B cell (primary cell): ENCODE data around the gene SETDB2. TPM values are rescaled to one million over a fixed set of nuclear protein-coding genes. Genes with fewer than 3 reads are reported as not detected.

Experiments
- ATAC-seq: fragments of 200-7000 bp; cut with Tn5 transposase; one replicate; pipeline ENCODE4 v1.10.0; 2021; ENCODE audit warnings: low read depth, mild to moderate bottlenecking, moderate number of reproducible peaks, moderate library complexity
- CTCF ChIA-PET: fragments of 350-600 bp; sonication (Branson Sonifier 250); formaldehyde crosslinking; loops from one replicate; lab custom pipeline; 2021; ENCODE audit warnings: antibody characterized with exemption, inconsistent platforms; lab: Charles Lee
- POLR2A ChIA-PET: fragments of 350-600 bp; sonication (Branson Sonifier 250); formaldehyde crosslinking; loops from one replicate; lab custom pipeline; 2021; ENCODE audit warnings: antibody characterized with exemption; lab: Charles Lee
- DNase-seq: peaks from one replicate; pipeline ENCODE4 v3.0.0; 2013
- H2AFZ ChIP-seq: 2 replicates; pipeline ENCODE4 v1.6.1; 2012; ENCODE audit warnings: mild to moderate bottlenecking, low read depth, low read length; ENCODE audit not compliant: insufficient read depth, poor library complexity, severe bottlenecking
- H3K27ac ChIP-seq, 2 donors: 1 replicate in 1 of 2; 2 replicates in 1 of 2; pipeline ENCODE4 v1.5.1; 2012 to 2013; ENCODE audit warnings: low read length in 2 of 2, mild to moderate bottlenecking in 2 of 2, moderate library complexity in 1 of 2
- H3K27me3 ChIP-seq, 4 experiments: fragments of 200-600 bp in 1 of 4; sonication (generic) in 1 of 4; replicated peaks in 1 of 4; 1 replicate in 2 of 4; 2 replicates in 2 of 4; pipeline versions ENCODE4 v1.6.1 to v1.7.0; 2013 to 2016; ENCODE audit warnings: low read length in 3 of 4, mild to moderate bottlenecking in 2 of 4, mixed read lengths in 1 of 4, moderate library complexity in 1 of 4; ENCODE audit not compliant: insufficient read depth in 4 of 4, control insufficient read depth in 3 of 4; ENCODE audit errors: control extremely low read depth in 1 of 4
- H3K36me3 ChIP-seq, 2 experiments: replicated peaks in 1 of 2; 1 replicate in 1 of 2; 2 replicates in 1 of 2; pipeline versions ENCODE4 v1.6.1 to v1.7.1; 2013; ENCODE audit warnings: low read length in 1 of 2; ENCODE audit not compliant: insufficient read depth in 2 of 2, control insufficient read depth in 1 of 2; ENCODE audit errors: control extremely low read depth in 1 of 2, extremely low read depth in 1 of 2
- H3K4me1 ChIP-seq, 2 donors: fragments of 200-600 bp in 1 of 2; sonication (generic) in 1 of 2; 1 replicate in 1 of 2; 2 replicates in 1 of 2; pipeline versions ENCODE4 v1.5.1 to v1.6.1; 2013 to 2017; ENCODE audit warnings: low read length in 2 of 2; ENCODE audit not compliant: control insufficient read depth in 2 of 2, insufficient read depth in 2 of 2
- H3K4me2 ChIP-seq: replicated peaks from 2 replicates; pipeline ENCODE3; 2012; ENCODE audit warnings: mild to moderate bottlenecking, low read depth, low read length; ENCODE audit not compliant: poor library complexity, severe bottlenecking
- H3K4me3 ChIP-seq, 5 experiments: fragments of 200-600 bp in 1 of 5; sonication (generic) in 1 of 5; 1 replicate in 3 of 5; 2 replicates in 2 of 5; pipeline versions ENCODE4 v1.5.1 to v1.7.0; 2011 to 2016; ENCODE audit warnings: low read length in 4 of 5, mild to moderate bottlenecking in 4 of 5, low read depth in 2 of 5, control low read depth in 1 of 5, moderate library complexity in 1 of 5; ENCODE audit not compliant: insufficient read depth in 1 of 5; ENCODE audit errors: control extremely low read depth in 1 of 5, extremely low read depth in 1 of 5
- H3K79me2 ChIP-seq: fragments of 200-600 bp; sonication (generic); one replicate; pipeline ENCODE4 v1.6.0; 2016; ENCODE audit warnings: low read length; ENCODE audit not compliant: control insufficient read depth, insufficient read depth
- H3K9ac ChIP-seq: fragments of 200-600 bp; sonication (generic); 2 replicates; pipeline ENCODE4 v1.6.1; 2017; ENCODE audit warnings: mild to moderate bottlenecking, low read length, moderate library complexity
- H3K9me3 ChIP-seq, 3 donors: one replicate each; pipeline versions ENCODE4 v1.6.1 to v1.7.1; 2013; ENCODE audit warnings: low read length in 2 of 3; ENCODE audit not compliant: control insufficient read depth in 2 of 3, insufficient read depth in 1 of 3; ENCODE audit errors: control extremely low read depth in 1 of 3
- H4K20me1 ChIP-seq: 2 replicates; pipeline ENCODE4 v1.6.0; 2012; ENCODE audit warnings: mild to moderate bottlenecking, low read length; ENCODE audit not compliant: insufficient read depth, control insufficient read depth, poor library complexity, severe bottlenecking
- H3K27ac Mint-ChIP-seq: one replicate; pipeline ENCODE4 v1.8.0; 2021; ENCODE audit warnings: mixed read lengths
- H3K27me3 Mint-ChIP-seq: one replicate; pipeline ENCODE4 v1.8.0; 2021; ENCODE audit warnings: mixed read lengths
- H3K4me1 Mint-ChIP-seq: one replicate; pipeline ENCODE4 v1.8.0; 2021; ENCODE audit warnings: mixed read lengths
- H3K4me3 Mint-ChIP-seq: one replicate; pipeline ENCODE4 v1.8.0; 2021; ENCODE audit warnings: mixed read lengths
- H3K9me3 Mint-ChIP-seq: one replicate; pipeline ENCODE4 v1.8.0; 2022; ENCODE audit warnings: mixed read lengths; ENCODE audit not compliant: insufficient read depth
- EZH2 ChIP-seq: IDR thresholded peaks from 2 replicates; pipeline ENCODE4 v1.6.1; 2012; ENCODE audit warnings: borderline replicate concordance, low read depth, mild to moderate bottlenecking, moderate library complexity, low read length; ENCODE audit not compliant: insufficient read depth, poor library complexity, severe bottlenecking
- WGBS: methylation state at CpG from one replicate; pipeline ENCODE4 v1.1.5; 2013; ENCODE audit warnings: missing lambda C conversion rate; ENCODE audit not compliant: insufficient coverage; 5-methylcytosine and 5-hydroxymethylcytosine counted together
- intact Hi-C: fragments of 100-400 bp; cut with micrococcal nuclease; formaldehyde crosslinking; loops from one replicate; pipeline ENCODE4 v1.10.0; 2022
- polyA plus RNA-seq: library from polyadenylated mRNA; depleted of rRNA; stranded (reverse); fragments of >200 nt; gene quantifications from 2 replicates; pipeline ENCODE4 v1.2.3, GENCODE V29; 2012
- total RNA-seq, 2 donors: library from RNA; stranded (reverse); fragments of 120-200 nt in 1 of 2; gene quantifications; 1 replicate in 1 of 2; 2 replicates in 1 of 2; pipeline versions ENCODE4 v1.2.3 to v1.2.4, GENCODE V29; 2013 to 2022
- TF ChIP-seq, protein P1 (sequence below): fragments of 200-600 bp; IDR thresholded peaks from one replicate; pipeline ENCODE4 v1.8.0; 2022; ENCODE audit warnings: antibody characterized with exemption, mild to moderate bottlenecking

The SETDB2 gene
- total and polyA plus RNA-seq, 2 donors (not counting 1 experiment from before 2014, with no cell fraction given): 12.0 to 38.2 TPM

DNA sequence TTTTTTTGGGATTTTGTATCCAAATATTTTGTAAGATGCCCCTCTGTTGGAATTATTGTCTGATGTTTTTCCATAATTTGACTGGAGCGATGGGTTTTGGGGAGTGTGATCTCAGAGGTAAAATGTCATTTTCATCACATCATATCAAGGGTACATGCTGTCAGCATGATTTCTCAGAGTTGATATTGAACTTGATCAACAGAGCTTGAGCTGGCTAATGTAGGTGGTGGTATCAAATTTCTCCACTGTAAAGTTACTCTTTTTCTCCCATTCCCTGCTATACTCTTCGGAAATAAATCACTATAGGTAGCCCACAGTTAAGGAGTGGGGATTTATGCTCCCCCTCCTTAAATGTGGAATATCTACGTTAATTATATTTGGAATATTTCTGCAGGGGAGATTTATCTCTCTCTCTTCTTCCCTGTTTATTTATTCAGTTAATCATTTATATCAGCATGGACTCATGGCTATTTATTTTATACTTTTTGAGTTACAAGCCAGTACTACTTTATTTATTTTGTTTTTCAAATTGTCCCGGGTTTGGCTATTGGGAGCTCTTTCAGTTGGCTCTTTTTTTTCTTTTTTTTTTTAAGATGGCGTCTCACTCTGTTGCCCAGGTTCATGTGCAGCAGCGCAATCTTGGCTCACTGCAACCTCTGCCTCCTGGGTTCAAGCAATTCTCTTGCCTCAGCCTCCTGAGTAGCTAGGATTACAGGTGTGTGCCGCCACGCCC, 8.8 kb downstream of the SETDB2 start:
- peaks cover 61% of the 10 kb centered on the region for H3K79me2 ChIP-seq
- DNase-seq: no peak
- Mint-ChIP-seq H3K27me3 (no peaks in the 10 kb centered on the region), H3K4me1 (peaks cover 41% of the 10 kb centered on the region), H3K4me3 (no peak overlapping the region), H3K9me3 (no peaks in the 10 kb centered on the region), H3K27ac (no peak overlapping the region)
- intact Hi-C loops: no loop called here
- CTCF ChIA-PET: interaction anchor here (0.6 kb wide), 1 partner anchor 151 kb away, joined by 3 read pairs; no protein-coding TSS in a partner anchor
- 93% methylated on average over 3 of the region's 8 CpGs for WGBS
- no peaks in the 10 kb centered on the region for H3K27me3 ChIP-seq
- H3K4me1 ChIP-seq: peaks cover 9 to 23% of the 10 kb centered on the region in 2 donors
- peaks cover 2 to 16% of the 10 kb centered on the region in 2 experiments for H3K36me3 ChIP-seq
- H3K4me3 ChIP-seq: no peak overlapping the region
- POLR2A ChIA-PET: no interaction called here
- no peaks in the 10 kb centered on the region for H4K20me1 ChIP-seq
- H3K9ac ChIP-seq: no peak overlapping the region
- TF ChIP-seq EZH2: no peak
- TF ChIP-seq, protein P1, sequence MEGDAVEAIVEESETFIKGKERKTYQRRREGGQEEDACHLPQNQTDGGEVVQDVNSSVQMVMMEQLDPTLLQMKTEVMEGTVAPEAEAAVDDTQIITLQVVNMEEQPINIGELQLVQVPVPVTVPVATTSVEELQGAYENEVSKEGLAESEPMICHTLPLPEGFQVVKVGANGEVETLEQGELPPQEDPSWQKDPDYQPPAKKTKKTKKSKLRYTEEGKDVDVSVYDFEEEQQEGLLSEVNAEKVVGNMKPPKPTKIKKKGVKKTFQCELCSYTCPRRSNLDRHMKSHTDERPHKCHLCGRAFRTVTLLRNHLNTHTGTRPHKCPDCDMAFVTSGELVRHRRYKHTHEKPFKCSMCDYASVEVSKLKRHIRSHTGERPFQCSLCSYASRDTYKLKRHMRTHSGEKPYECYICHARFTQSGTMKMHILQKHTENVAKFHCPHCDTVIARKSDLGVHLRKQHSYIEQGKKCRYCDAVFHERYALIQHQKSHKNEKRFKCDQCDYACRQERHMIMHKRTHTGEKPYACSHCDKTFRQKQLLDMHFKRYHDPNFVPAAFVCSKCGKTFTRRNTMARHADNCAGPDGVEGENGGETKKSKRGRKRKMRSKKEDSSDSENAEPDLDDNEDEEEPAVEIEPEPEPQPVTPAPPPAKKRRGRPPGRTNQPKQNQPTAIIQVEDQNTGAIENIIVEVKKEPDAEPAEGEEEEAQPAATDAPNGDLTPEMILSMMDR: no peak
- no peaks in the 10 kb centered on the region for H3K9me3 ChIP-seq
- H3K27ac ChIP-seq: no peak overlapping the region
- ATAC-seq: no peak
- H2AFZ ChIP-seq: no peak overlapping the region
- H3K4me2 ChIP-seq: no peak overlapping the region

DNA sequence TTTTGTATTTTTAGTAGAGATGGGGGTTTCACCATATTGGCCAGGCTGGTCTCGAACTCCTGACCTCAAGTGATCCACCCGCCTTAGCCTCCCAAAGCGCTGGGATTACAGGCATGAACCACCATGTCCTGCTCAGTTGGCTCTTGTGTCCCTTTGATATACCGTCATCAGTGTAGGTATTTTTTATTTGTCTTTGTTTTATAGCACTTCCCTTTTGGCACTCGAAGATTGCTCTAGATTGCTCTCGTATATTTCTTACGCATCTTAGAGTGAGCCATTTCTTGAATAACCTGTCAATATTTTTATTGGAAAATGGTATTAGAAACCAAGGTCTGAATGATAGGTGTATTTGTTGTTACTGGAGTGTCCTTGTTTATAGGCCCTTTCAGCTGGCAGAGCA, 9.4 kb downstream of the SETDB2 start:
- Histone ChIP-seq H3K9ac (no peak overlapping the region), H3K36me3 (peaks cover 2 to 16% of the 10 kb centered on the region in 2 experiments), H3K4me3 (no peak overlapping the region), H3K4me1 (peaks cover 9 to 19% of the 10 kb centered on the region in 2 donors), H3K4me2 (no peak overlapping the region), H2AFZ (no peak overlapping the region), H3K27me3 (no peaks in the 10 kb centered on the region), H4K20me1 (no peaks in the 10 kb centered on the region), H3K79me2 (peaks cover 58% of the 10 kb centered on the region), H3K27ac (no peak overlapping the region), H3K9me3 (no peaks in the 10 kb centered on the region)
- 100% methylated on average over 3 of the region's 7 CpGs for WGBS
- intact Hi-C loops: no loop called here
- TF ChIP-seq, protein P1: no peak
- no peak for TF ChIP-seq EZH2
- no peaks in the 10 kb centered on the region for H3K27me3 Mint-ChIP-seq
- DNase-seq: no peak
- peaks cover 36% of the 10 kb centered on the region for H3K4me1 Mint-ChIP-seq
- no peak for ATAC-seq
- no peak overlapping the region for H3K4me3 Mint-ChIP-seq
- CTCF ChIA-PET: interaction anchor here (0.6 kb wide), 1 partner anchor 152 kb away, joined by 3 read pairs; no protein-coding TSS in a partner anchor
- POLR2A ChIA-PET: interaction anchor here (0.6 kb wide), 1 partner anchor 10 kb away, joined by 5 read pairs; no protein-coding TSS in a partner anchor
- H3K27ac Mint-ChIP-seq: no peak overlapping the region
- no peaks in the 10 kb centered on the region for H3K9me3 Mint-ChIP-seq
